Gastroesophageal sphincter (tissue), 4 donors: ENCODE measurements around the gene BAG5. TPM values are rescaled to one million over a fixed set of nuclear protein-coding genes. Genes with fewer than 3 reads are reported as not detected.
A peak's percentile ranks its signal among the peaks of the same experiment; 100 is the strongest.

Experiments used
- ATAC-seq: fragments of 150-250 bp; one replicate; pipeline ENCODE4 v1.9.1; 2016; ENCODE audit warnings: mild to moderate bottlenecking, moderate library complexity
- H3K27ac ChIP-seq, 4 donors: fragments of 200-600 bp; sonication (generic) in 3 of 4; 1 replicate in 3 of 4; 2 replicates in 1 of 4; pipeline ENCODE4 v1.5.1; 2016 to 2019
- H3K27me3 ChIP-seq: fragments of 200-600 bp; sonication (generic); one replicate; pipeline ENCODE4 v1.5.1; 2019
- H3K36me3 ChIP-seq, 2 donors: fragments of 200-600 bp; sonication (generic); one replicate each; pipeline ENCODE4 v1.5.1; 2019; ENCODE audit warnings: control low read depth in 1 of 2
- H3K4me1 ChIP-seq, 3 donors: fragments of 200-600 bp; sonication (generic); 1 replicate in 2 of 3; 2 replicates in 1 of 3; pipeline ENCODE4 v1.5.1; 2016 to 2019; ENCODE audit warnings: control low read depth in 2 of 3
- H3K4me3 ChIP-seq, 2 donors: fragments of 200-600 bp; sonication (generic); one replicate each; pipeline ENCODE4 v1.5.1; 2019; ENCODE audit warnings: mild to moderate bottlenecking in 1 of 2, moderate library complexity in 1 of 2
- H3K9me3 ChIP-seq, 3 donors: fragments of 200-600 bp; sonication (generic); one replicate each; pipeline ENCODE4 v1.5.1; 2017 to 2019; ENCODE audit warnings: control low read depth in 2 of 3
- EP300 ChIP-seq: sonication (generic); formaldehyde crosslinking; IDR thresholded peaks from one replicate; pipeline ENCODE4 v1.6.1; 2017; ENCODE audit warnings: antibody characterized with exemption, mild to moderate bottlenecking
- POLR2A ChIP-seq, 2 donors: fragments of 450-650 bp; IDR thresholded peaks; one replicate each; pipeline ENCODE4 v1.6.1; 2017; ENCODE audit warnings: antibody characterized with exemption in 2 of 2, mild to moderate bottlenecking in 2 of 2, moderate library complexity in 1 of 2
- POLR2AphosphoS5 ChIP-seq: sonication (generic); formaldehyde crosslinking; IDR thresholded peaks from one replicate; pipeline ENCODE4 v1.6.1; 2017; ENCODE audit warnings: antibody characterized with exemption
- WGBS, 2 donors: methylation state at CpG; one replicate each; pipeline ENCODE4 v1.1.5; 2018; ENCODE audit warnings: low coverage in 1 of 2; 5-methylcytosine and 5-hydroxymethylcytosine counted together
- total RNA-seq, 4 donors: library from RNA; depleted of rRNA; stranded (reverse); fragments of >200 nt; gene quantifications; one replicate each; pipeline ENCODE4 v1.1.0, GENCODE V29; 2016
- TF ChIP-seq, protein P1 (sequence below), 4 experiments: fragments of 200-600 bp in 2 of 4; fragments of 450-650 bp in 2 of 4; sonication (generic) in 1 of 4; IDR thresholded peaks; one replicate each; pipeline ENCODE4 v1.5.1; 2017 to 2019; ENCODE audit warnings: antibody characterized with exemption in 4 of 4, mild to moderate bottlenecking in 2 of 4, moderate library complexity in 2 of 4

BAG5 gene
- total RNA-seq, 4 donors from 2014 or later = 31.1 to 41.3 (median 38.5) TPM

DNA sequence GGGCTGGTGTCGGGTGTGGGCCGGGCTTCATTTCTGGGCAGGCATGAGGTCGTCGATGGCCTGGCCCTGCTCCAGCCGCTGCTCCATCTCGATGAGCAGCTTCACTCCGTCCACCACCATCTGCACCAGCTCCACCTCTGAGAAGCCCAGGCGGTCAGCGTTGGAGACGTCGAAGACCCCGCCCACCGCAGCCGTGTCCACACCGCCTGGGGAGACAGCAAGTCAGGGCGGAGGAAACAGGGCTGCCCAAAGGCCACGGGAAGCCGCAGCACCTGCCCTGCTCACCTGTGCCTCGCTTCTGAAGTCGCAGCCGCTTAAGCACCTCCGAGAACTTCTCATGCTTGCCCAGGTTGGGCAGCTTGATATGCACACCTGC is 42.6 kb downstream of the BAG5 start:
- TF ChIP-seq POLR2AphosphoS5 (no peak), POLR2A (IDR thresholded peaks at IDR 0.05) (peak in 1 of 2 donors; percentile 7), EP300 (no peak)
- TF ChIP-seq, protein P1, sequence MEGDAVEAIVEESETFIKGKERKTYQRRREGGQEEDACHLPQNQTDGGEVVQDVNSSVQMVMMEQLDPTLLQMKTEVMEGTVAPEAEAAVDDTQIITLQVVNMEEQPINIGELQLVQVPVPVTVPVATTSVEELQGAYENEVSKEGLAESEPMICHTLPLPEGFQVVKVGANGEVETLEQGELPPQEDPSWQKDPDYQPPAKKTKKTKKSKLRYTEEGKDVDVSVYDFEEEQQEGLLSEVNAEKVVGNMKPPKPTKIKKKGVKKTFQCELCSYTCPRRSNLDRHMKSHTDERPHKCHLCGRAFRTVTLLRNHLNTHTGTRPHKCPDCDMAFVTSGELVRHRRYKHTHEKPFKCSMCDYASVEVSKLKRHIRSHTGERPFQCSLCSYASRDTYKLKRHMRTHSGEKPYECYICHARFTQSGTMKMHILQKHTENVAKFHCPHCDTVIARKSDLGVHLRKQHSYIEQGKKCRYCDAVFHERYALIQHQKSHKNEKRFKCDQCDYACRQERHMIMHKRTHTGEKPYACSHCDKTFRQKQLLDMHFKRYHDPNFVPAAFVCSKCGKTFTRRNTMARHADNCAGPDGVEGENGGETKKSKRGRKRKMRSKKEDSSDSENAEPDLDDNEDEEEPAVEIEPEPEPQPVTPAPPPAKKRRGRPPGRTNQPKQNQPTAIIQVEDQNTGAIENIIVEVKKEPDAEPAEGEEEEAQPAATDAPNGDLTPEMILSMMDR (IDR thresholded peaks at IDR 0.05) = no peak
- Histone ChIP-seq H3K27ac (peak overlapping the region; percentile 97 to 99 (median 98)), H3K4me1 (peaks cover 0 to 71% (median 37%) of the 10 kb centered on the region in 3 donors), H3K36me3 (peaks cover 0 to 14% of the 10 kb centered on the region in 2 donors), H3K27me3 (no peaks in the 10 kb centered on the region), H3K4me3 (peak overlapping the region; percentile 84 to 93), H3K9me3 (no peaks in the 10 kb centered on the region)
- ATAC-seq = no peak
- 20% methylated on average over 2 of the region's 22 CpGs; no CpG with 5 or more reads in 1 of the 2 donors for WGBS, 2 donors

DNA sequence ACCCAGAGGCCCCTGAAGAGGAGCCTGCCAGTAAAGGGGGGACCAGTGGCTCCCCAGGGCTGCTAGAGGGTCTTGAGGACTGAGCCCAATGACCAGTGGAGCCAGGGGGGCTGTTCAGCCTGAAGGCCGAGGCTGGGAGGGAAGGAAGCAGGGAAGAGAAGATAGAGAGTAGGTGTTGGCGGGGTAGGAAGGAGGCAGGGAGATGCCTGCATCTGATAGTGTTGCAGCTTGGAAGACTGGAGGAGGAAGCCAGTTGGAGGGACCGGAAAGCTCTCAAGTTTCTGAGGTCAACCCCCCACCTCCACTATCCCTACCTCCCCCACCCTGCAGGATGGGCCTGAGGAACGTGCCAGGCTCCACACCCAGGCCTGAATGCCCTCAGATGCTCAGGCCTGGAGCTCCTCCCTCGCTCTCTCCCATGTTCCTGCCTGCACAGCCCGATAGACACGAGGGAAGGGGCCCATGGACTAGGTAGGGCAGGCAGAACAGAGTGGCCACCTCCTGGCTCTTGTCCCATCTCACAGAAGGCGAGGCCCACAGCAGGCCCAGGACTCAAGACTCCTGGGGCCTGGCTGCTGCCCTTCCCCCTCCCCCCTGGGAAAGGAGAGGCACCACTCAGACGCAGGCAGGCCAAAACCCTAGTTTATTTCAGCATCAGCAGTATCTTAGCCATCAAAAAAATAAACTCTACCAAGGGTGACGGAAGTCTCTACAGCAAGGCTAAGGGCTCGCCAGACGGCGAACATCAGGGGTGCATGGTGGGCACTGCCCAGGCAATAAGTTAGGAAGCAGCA is 43.2 kb downstream of the BAG5 start:
- H3K4me1 ChIP-seq = peaks cover 0 to 66% (median 37%) of the 10 kb centered on the region in 3 donors
- H3K4me3 ChIP-seq = peak overlapping the region in 1 of 2 donors; percentile 84
- 0 to 20% methylated on average over 1 to 4 of the region's 13 CpGs for WGBS, 2 donors
- H3K9me3 ChIP-seq = no peaks in the 10 kb centered on the region
- no peak for TF ChIP-seq EP300
- TF ChIP-seq POLR2AphosphoS5 = no peak
- TF ChIP-seq, protein P1 (IDR thresholded peaks at IDR 0.05) = no peak
- TF ChIP-seq POLR2A (IDR thresholded peaks at IDR 0.05) = no peak
- H3K27me3 ChIP-seq = no peaks in the 10 kb centered on the region
- no peak for ATAC-seq
- peak overlapping the region; percentile 49 to 99 (median 98) for H3K27ac ChIP-seq
- H3K36me3 ChIP-seq = peaks cover 0 to 14% of the 10 kb centered on the region in 2 donors

DNA sequence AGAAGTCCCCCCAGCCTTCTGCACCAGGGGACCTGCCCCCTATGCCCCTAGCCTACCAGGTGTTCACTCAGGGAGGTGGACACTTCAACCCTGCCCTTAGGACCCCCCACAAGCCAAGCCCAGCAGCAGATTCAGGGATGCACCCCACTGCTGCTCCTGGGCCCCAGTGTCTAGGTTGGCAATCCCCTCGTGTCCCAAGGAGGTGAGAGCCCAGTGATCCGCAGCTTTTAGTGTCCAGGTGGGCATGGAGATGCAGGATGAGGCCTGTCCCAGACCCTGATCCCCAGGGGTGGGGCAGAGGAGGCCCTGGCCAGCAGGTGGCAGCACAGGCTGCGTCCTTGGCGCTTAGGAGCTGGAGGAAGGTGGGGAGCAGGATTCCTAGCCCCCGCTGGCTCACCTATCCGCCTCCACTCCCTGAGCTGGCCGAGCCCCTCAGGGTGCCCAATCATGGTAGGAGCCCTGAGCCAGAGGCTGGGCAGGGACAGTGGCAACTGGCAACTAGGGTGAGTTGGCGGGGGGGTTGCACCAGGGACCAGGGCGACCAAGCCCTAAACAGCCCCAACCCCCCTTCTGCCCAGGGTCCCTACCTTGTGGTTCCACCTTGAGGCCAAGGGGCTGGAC is 43.9 kb downstream of the BAG5 start:
- TF ChIP-seq POLR2A (IDR thresholded peaks at IDR 0.05) = peak in 1 of 2 donors; percentile 5
- peak; percentile 16 for TF ChIP-seq POLR2AphosphoS5
- TF ChIP-seq, protein P1 (IDR thresholded peaks at IDR 0.05) = peak in 3 of 4 experiments; percentile 94 to 98 (median 96)
- TF ChIP-seq EP300 = no peak
- no peak overlapping the region for H3K4me3 ChIP-seq
- no peaks in the 10 kb centered on the region for H3K27me3 ChIP-seq
- peak; percentile 47 for ATAC-seq
- no CpG with 5 or more reads among the region's 9 CpGs for WGBS, 2 donors
- H3K36me3 ChIP-seq = peaks cover 0 to 14% of the 10 kb centered on the region in 2 donors
- H3K4me1 ChIP-seq = peaks cover 0 to 68% (median 41%) of the 10 kb centered on the region in 3 donors
- H3K9me3 ChIP-seq = no peaks in the 10 kb centered on the region
- peak overlapping the region; percentile 49 to 99 (median 98) for H3K27ac ChIP-seq

DNA sequence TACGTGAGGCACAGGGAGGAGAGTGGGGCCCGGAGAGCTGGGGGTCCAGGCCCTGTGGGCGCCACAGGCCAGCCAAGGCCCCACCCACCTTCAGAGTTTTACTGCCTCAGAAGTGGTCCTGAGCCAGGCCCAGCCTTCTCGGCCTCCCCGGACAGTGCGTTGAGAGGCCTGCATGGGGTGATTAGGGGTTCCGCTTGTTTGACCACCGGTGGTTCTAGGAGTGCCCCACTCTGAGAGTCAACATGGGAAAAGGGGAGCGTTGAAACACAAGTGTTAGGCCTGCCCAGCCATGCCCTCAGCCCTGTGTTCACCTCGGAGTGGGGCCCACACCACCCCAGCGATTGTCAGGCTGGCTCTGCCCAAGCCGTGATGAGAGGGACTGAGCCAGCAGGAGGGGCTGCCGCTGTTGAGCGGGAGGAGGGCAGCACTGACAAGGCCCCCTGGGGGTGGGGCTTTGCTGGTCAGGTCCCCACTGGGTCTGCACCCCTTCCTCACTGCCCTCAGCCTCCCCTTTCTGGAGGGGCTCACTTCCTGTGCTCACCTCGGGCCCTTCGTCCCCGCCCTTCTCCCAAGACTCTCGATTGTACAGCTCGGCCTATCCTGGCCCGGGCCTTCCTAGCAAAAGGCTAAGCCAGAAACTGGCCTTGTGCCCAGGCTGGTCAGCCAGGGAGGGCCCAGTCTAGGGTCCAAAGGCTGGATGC is 44.6 kb downstream of the BAG5 start:
- no peaks in the 10 kb centered on the region for H3K9me3 ChIP-seq
- 72% methylated on average over 3 of the region's 20 CpGs; no CpG with 5 or more reads in 1 of the 2 donors for WGBS, 2 donors
- H3K27ac ChIP-seq = peak overlapping the region; percentile 31 to 99 (median 98)
- no peaks in the 10 kb centered on the region for H3K27me3 ChIP-seq
- H3K36me3 ChIP-seq = peaks cover 0 to 14% of the 10 kb centered on the region in 2 donors
- ATAC-seq = no peak
- H3K4me1 ChIP-seq = peaks cover 0 to 68% (median 38%) of the 10 kb centered on the region in 3 donors
- TF ChIP-seq POLR2AphosphoS5 (no peak), POLR2A (IDR thresholded peaks at IDR 0.05) (no peak), EP300 (no peak)
- TF ChIP-seq, protein P1 (IDR thresholded peaks at IDR 0.05) = no peak
- H3K4me3 ChIP-seq = no peak overlapping the region
